ENCODE results near the gene LRP2.

- no peak for TF ChIP-seq CTCF (conservative IDR thresholded peaks at IDR 0.05; ENCODE audit: low read length)
- no peak for TF ChIP-seq EZH2phosphoT487 (IDR thresholded peaks at IDR 0.05; ENCODE audit: borderline replicate concordance)
These were observed 190.1 kb downstream of the LRP2 start for GRCh38 chr2:169172151-169172735.

All from Loucy (cell line).